HG03354 (cell line): ENCODE measurements around the gene TTC22.

ENCODE experiments used
- ATAC-seq: cut with Tn5 transposase; IDR thresholded peaks from one replicate; pipeline ENCODE4 v1.9.1; 2021; ENCODE audit warnings: mild to moderate bottlenecking; ENCODE audit not compliant: unreplicated experiment, poor library complexity, severe bottlenecking

TTC22 gene

DNA sequence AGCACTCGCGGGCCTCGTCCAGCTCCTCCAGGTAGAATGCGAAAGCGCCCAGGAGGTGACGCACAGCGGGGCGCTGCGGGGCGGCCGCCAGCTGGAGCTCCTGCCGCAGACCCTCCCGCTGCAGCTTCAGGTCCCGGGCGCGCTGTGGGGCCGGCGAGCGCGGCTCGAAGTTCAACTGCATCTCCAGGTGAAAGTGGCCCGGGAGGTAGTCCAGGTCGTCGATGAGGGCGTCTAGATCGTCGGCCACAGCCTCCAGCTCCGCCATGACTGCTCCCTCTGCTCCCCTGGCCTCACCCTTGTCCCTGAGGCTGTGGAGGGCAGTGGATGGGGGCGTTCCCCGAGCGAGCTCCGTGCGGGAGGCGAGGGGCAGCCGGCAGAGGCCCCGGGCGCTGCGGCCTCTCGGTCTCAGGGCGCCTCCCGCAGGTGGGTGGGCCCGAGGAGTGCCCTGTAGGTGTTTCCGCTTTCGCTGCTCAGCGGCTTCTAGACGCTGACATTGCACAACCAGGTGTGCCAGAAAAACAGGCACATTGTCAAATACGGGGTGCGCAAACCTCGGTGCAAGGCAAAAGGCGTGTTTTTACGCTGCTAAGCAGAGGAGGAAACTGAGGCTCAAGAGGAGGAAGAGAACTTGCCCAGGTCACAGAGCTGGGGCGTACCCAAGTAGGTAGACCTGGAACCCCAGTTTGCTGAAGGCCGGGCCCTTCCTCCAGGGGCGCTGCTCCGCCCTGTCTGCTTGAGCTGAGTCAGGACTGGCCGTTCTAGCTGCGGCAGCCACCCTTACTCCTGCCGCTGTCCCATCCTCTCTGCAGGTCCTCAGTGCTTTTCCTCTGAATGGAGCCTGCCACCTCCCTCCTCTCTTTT lies at the start of gene TTC22:
TTC22 (minus strand) TSS at position 425 of the 861 bp plus-strand sequence; CDS start at position 265, 160 bp downstream.
- ATAC-seq = peak; percentile 87

DNA sequence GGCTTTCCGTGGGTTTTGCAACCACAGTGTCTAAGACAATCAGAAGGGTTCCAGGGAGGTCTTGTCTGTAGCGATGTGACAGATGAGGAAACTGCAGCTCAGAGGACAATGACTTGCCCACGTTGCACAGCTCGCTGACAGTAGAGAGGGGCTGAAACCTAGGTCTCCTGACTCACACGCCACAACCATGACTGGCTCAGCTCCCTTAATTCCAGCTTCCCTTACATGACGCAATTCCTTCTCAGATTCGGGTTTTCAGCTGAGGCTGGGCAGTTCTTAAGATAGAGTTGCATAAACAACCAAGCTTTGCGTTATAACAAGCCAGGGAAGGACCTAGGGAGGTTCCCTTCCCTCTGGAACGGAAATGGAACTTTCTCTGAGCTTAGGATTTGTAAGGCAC lies 49.6 kb upstream of the TTC22 start:
- ATAC-seq = no peak

DNA sequence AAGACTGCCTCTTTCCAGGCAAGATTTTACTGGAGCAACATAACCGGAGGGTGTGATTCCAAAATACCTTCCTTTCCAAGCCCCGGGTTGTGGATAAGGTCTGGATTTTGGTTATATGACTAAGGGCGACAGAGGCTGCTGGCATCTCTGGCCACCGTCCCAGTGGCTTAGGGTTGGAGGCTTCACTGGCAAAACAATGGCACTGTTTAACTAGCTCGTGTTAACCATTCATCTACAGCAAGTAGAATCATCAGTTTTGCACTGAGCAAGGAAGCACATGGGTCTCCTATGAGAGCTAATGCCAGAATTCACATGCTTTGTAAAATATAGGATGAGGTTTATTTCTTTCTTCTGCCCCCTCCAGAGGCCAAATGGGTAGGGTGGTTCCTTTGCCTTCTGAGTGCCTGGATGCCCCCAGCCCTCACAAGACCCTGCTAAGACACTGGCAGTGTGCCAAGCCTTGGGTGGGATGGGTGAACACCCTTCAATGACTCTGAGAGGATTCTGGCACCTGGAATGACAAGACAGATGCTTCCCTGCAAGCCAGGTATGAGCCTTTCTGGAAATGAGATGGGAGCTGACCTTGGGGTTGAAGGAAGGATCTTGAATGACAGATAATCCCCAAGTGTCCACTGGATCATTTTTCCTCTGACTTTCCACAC lies 49.1 kb upstream of the TTC22 start:
- no peak for ATAC-seq

DNA sequence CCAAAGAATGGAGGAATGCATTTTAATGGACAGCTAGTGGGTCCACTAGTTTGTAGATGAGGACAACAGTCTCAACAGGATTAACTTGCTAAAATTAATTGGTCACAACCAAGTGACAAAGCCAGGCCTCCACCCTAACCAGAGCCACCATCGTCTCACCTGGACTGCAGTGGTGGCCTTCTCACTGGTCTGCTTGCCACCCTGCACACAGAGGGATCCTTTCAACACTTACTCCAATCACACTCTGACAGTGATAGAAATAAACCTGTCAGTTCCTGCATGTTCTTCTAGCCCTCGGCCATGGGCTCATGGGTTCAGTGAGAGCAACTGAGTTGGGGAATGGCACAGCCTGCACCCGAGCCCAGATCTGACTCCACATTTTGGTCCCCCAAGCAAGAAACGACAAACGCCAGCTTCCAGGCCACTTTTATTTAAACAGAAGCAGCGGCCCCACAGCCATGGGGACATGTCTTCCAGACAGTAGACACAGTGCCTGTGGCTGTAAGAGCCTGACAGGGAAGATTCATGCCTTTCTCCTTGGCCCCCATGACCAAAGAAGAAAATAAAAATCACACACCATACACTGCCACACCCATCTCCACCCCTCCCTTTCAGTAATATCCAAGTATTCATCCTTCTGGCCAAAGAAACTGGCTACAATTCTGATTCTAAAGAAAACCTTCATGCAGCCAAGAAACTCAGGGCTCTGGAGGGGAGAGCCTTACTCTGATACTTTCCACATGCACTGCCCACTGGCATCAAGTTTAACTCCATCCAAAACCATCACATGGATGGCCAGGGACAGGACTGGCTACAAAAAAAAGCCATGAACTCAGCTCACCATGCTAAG lies 48.3 kb upstream of the TTC22 start:
- no peak for ATAC-seq

DNA sequence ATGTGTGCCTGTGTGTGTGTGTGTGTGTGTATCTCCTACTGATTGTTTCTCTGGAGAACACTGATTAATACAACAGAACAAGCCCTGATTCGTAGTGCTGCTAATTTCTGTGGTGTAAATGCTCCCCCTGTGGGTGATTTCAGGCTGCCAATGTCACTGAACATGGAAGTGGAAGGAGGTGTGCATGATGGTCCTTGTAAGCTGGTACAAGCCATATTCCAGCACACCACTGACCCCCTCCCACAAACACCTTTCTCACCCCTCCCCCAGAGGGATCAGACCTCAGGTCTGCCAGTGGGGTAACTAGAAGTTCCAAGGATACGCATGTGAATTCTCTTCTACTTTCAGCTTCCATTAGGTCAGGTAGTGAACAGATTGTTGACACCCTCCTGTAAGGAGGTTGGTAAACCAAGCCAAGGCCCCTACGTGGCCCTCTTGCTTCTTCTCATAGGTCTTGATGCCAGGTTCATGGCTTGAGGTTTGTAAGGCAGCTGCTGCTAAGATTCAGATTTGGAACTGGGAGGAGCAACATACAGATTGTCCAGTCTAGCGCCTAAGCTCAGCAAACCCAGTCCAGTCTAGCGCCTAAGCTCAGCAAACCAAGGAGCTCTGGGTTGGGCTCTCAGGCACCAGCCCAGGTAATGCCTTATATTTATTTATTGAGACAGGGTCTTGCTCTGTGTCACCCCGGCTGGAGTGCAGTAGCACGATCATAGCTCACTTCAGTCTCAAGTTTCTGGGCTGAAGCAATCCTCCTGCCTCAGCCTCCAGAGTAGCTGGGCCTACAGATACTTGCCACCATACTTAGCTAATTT lies 47.2 kb upstream of the TTC22 start:
- ATAC-seq = no peak

DNA sequence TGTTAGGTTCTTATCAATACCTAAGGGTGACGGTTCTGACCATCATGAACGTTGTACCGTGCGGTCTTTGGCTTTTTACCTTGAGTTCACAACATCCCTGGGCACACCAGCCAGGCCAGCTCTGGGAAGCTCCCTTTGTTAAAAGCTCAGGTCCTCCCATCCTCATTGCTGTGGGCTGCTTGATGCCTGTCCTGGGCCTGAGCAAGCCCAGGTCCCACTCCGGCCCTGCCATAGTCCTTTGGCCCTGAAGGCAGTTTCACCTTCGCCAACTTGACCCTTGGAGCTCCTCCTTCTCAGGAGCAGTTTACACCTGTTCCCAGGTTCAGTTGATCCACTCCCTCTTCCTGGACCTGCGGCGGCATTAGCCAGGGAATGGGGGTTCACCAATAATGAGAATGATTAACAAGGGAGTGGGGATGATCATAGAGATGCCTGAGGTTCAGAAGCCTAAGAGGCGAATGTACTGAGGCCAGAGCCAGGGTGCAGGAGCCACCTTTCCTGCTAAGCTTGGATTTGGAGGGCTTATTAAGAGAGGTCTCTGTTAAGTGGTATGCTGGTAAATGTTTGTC lies 45.7 kb upstream of the TTC22 start:
- no peak for ATAC-seq

DNA sequence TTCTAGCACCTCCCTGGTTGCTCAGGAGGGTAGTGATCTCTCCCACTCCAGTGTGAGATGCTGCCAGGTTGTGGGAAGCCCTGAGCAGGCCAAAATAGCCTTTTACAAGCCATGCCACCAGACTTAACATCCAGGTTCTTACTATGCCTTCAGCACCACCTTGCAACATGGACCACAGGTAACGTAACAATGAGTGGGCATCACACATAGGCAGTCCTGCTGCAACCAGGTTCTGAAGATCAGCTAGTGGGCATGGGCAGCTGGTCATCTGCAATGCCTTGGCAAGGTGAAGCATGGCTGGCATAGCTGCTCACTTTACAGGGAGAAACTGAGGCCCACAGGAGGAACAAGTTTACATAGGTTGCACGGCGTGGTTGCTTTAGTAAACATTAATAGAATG lies 45.2 kb upstream of the TTC22 start:
- no peak for ATAC-seq

DNA sequence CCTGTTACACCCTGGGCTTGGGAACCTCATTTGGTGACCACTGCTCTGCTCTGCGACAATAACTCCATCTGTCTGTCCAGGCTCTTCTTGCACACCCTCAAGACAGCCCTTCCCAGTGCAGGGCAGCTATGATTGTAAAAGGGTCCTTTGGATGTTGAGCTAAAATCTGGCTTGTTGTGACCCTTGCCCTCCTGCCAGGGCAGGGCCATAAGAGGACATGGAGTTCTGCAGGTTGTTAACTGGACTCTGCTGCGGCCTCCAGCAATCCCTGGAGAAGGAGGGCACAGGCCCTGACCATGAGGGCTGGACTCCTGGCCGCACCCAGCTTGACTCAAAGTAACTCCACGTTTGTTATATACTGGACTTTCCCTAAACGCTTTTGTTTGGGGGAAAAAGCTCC lies 44.6 kb upstream of the TTC22 start:
- ATAC-seq = no peak

DNA sequence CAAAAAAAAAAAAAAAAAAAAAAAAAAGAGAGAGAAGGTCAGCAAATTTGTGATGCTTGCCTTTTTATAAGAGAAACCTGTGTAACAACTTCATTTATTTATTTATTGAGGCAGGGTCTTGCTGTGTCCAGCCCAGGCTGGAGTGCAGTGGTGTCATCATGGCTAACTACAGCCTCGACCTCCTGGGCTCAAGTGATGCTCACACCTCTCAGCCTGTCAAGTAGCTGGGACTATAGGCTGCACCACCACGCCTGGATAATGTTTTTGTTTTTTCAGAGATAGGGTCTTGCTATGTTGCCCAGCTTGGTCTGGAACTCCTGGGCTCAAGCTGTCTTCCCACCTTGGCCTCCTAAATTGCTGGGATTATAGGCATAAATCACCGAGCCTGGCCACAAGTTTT lies 43.4 kb upstream of the TTC22 start:
- ATAC-seq = no peak

DNA sequence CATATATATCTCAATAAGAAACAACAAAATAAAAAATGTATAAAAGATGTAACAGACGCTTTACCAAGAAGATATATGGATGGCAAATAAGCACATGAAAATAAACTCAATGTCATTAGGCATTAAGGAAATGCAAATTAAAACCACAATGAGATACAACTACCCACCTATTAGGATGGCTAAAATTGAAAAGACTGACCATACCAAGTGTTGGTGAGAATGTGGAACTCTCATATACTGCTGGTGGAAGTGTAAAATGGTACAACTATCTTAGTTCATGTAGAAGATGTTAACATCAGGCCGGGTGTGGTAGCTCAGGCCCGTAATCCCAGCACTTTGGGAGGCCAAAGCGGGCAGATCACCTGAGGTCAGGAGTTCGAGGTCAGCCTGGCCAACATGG lies 42.3 kb upstream of the TTC22 start:
- no peak for ATAC-seq

DNA sequence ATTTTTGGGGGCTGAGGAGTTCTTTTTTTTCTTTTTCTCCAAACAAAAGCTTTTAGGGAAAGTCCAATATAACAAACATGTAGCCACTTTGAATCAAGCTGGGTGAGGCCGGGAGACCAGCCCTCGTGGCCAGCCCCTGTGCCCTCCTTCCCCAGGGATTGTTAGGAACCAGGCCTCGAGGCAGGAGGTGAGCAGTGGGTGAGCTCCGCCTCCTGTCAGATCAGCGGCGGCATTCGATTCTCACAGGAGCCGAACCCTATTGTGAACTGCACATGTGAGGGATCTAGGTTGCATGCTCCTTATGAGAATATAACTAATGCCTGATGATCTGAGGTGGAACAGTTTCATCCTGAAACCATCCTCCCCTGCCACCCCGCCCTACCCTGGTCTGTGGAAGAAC lies 41.8 kb upstream of the TTC22 start:
- ATAC-seq = no peak

DNA sequence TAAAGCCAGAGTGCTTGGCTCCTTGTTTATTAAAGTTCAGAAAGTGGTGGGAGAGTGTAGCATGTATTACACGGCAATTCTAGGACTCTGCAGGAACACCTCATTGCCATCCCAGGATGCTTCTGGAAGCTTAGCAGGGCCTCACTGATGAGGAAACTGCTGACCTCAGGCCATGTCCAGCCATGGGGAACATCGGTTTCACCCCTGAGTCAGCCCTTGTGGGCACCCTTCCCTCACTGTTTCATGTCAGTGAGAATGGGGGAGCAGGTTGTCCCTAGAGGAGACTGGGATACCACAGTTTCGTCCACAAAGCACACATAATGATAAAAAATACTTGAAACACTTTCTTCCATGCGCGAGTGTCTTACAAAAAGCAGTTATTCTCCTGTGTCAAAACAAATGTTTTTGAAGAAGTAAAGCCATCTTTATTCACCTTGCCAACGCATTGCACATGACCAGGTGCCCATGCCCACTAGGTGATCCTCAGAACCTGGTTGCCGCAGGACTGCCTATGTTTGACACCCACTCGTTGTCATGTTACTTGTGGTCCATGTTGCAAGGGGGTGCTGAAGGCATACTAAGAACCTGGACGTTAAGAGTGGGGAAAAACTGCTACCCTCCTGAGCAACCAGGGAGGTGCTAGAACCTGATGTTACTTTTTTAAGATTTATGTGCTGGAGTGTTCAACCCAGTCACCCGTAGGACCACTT lies 41.2 kb upstream of the TTC22 start:
- ATAC-seq = no peak

DNA sequence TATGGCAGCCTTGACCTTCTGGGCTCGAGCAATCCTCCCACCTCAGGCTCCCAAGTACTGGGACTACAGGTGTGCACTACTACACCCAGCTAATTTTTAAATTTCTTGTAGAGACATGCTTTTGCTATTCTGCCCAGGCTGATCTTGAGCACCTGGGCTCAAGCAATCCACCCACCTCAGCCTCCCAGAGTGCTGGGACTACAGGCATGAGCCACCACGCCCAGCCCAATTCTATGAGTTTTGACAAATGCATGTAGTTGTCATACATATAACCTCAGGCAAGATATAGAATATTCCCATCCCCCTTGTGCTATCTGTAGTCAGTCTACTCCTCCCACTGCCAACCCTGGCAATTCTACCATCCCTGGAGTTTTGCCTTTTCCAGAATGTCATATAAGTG lies 38.7 kb upstream of the TTC22 start:
- ATAC-seq = no peak

DNA sequence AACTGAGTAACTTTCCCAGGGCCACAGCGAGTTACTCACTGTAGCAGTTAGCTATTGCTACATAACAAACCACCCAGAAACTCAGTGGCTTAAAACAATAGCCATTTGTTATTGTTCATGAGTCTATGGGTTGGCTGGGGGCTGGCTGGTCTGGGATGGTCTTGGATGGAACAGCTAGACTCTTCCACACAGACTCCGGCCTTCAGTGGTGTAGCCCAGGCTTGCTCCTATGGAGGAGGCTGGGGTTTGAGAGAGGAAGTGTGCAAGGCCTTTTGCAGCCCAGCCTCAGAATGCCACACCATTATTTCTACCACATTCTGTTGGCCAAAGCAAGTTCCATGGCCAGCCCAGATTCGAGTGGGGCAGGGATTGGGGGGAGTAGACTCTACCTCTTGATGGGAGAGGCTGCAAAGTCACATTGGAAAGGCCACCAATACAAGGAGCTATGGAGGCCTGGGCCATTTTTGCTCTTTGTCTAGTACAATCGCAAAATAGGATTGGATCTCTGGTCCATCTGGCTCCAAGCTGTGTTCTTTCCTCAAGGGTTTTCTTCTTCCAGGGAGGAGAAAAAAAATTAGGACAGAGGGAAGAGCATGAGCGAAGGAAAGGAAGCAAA lies 37.5 kb upstream of the TTC22 start:
- ATAC-seq = no peak

DNA sequence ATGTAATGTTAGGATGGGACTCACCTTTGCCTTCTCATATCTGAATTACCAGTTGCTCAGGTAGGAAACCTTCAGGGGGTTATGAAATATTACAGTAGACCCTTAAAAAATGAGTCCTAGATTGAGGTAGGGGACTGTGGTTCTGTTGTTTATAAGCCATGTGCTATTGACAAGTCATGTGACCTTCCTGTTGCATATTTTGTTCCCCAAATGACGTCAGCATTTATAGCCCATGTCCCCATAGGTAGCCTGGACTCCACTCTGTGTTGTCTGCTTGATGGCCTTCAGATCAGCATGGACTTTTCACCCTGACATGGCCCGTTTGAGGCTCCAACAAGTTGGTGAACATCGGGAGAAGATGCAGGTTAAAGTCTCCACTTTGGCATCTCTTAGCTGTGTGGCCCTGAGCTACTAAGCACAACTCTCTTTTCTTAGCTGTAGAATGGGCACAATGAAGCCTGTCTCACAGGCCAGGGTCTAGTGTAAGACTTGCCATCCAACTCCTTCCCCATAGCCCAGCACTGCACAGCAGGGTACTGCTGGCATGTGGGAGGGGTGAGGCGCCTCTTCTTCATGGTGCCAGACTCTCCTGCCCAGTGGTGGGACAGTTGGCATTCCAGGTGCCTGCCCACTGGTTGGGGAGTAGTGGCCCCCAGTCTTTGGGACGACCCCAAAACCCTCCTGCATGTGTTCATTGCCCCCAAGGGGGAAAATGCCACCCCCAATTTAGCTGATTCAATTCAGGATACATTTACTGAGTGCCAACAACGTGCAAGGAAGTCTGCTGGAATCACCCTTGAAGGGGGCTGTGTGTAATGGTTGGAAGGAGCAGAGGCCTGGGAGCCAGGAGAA lies 36.1 kb upstream of the TTC22 start:
- ATAC-seq = no peak

DNA sequence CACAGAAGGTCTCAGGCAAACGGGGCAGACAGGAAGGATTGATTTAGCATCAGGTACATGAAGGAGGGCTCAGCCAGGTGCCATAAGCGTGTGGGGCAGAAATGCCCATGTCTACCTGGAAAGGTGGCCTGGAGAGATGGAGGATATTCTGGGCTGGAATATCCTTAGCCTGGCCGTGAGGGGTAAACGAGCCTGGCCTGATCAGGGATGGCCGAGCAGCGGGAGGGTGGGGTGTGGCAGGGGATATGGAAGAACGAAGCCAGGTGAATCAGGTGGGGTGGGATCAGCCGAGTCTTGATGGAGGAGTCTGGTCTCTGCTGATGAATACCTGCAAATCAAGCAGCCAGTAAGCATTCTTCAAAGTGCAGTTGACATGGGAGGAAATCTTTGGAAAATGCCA lies 35.5 kb upstream of the TTC22 start:
- ATAC-seq = no peak

DNA sequence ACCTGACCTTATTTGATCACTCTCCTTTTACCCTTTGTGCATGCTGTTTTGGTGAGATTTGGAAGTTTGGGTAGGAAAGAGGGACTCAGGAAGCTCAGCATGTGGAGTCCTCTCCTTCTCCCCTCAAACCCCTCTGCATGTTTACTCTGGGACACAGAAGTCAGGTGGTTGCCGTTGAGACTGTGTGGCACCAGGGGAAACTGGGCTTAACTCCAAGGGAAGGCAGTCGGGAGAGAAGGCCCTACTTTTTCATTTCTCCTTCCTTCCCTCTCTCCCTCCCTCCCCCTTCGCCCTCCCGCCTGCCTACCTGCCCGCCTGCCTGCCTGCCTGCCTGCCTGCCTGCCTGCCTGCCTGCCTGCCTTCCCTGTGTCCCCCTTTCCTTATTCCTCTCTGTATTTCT lies 34.8 kb upstream of the TTC22 start:
- no peak for ATAC-seq
